Cardiac muscle cell (in vitro differentiated cells and primary cell): ENCODE data around the gene ARHGAP8. TPM values are rescaled to one million over a fixed set of nuclear protein-coding genes. Genes with fewer than 3 reads are reported as not detected.

Experiments
- DNase-seq, 2 donors: peaks; one replicate each; pipeline versions ENCODE4 v3.0.0 to v3.0.0-alpha.2; 2010 to 2017; ENCODE audit warnings: low read depth in 1 of 2, low spot score in 1 of 2
- H3K27ac ChIP-seq: fragments of 200-600 bp; sonication (generic); 2 replicates; pipeline ENCODE4 v1.5.1; 2016
- H3K27me3 ChIP-seq: fragments of 200-600 bp; sonication (generic); 2 replicates; pipeline ENCODE4 v1.6.0; 2016; ENCODE audit warnings: control low read depth
- H3K36me3 ChIP-seq: fragments of 200-600 bp; sonication (generic); 2 replicates; pipeline ENCODE4 v1.5.1; 2016; ENCODE audit warnings: control low read depth
- H3K4me1 ChIP-seq: fragments of 200-600 bp; sonication (generic); 2 replicates; pipeline ENCODE4 v1.8.1; 2017; ENCODE audit warnings: low read depth, mild to moderate bottlenecking, mixed run types
- H3K4me3 ChIP-seq: fragments of 200-600 bp; sonication (generic); 2 replicates; pipeline ENCODE4 v1.5.1; 2016; ENCODE audit warnings: mild to moderate bottlenecking
- H3K9me3 ChIP-seq: fragments of 200-600 bp; sonication (generic); 2 replicates; pipeline ENCODE4 v1.5.1; 2017; ENCODE audit warnings: low read depth, mild to moderate bottlenecking, control low read depth
- polyA plus RNA-seq: library from polyadenylated mRNA; unstranded; fragments of >200 nt; fragmentation: Nextera tagmentation; extraction: Ambion mirVana; gene quantifications from 2 replicates; pipeline ENCODE4 v1.2.1, GENCODE V29; 2016
- total RNA-seq: library from RNA; depleted of rRNA; stranded (reverse); fragments of >200 nt; gene quantifications from 2 replicates; pipeline ENCODE4 v1.2.3, GENCODE V29; 2016
- TF ChIP-seq, protein P1 (sequence below): IDR thresholded peaks from 2 replicates; pipeline ENCODE4 v1.5.1; 2012; ENCODE audit warnings: low read depth, mild to moderate bottlenecking, low read length

The ARHGAP8 gene
- 1.3 and 2.4 TPM in 2 replicates for total RNA-seq
- polyA plus RNA-seq = 1.2 and 12.7 TPM in 2 replicates

DNA sequence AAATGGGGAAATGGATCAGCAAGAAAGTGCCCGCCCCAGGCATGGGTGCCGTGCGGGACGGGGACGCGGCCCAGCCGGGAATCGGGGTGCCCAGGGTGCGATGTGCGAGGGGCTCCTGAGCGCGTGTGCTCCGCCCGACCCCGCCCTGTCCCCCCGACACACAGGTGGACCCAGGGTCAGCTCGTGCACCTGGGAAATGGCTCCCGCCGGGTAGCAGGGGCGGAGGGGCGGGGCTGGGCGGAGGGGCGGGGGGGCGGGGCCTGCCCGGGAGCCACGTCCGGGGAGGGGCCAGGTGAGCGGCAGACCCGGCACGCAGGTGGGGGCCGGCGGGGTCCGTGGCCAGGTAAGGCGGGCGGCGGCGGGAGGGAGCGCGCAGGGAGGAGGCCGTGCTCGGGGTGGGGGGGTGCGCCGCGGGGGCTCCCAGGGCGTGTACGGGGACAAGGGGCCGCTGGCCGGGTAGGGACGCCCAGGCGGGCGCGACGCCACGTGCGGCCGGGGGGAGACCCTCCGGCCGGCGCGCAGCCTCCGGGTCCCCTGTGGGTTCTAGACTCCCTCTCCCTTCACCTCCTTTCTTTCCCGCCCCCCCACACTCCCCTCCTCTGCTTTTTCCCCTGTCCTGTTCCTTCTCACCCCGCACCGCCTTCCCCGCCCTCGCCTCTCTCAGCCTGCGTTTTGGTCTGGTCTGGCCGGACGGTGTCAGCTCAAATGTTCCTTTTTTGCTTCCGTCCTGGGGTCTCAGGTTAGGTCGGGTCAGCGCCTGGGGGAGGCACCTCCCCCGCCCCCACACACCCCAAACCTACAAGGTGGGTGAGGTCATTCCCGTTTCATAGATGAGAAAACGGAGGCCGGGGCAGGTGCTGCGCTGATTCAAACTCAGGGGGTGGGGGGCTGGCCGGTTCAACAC, at the start of gene ARHGAP8:
TSS of gene ARHGAP8 (plus strand) at position 291 of the 904 bp plus-strand sequence. CDS start 33,953 bp downstream, outside the sequence.
- peaks cover 18% of the 10 kb centered on the region for H3K27me3 ChIP-seq
- H3K9me3 ChIP-seq = no peaks in the 10 kb centered on the region
- H3K4me1 ChIP-seq = no peaks in the 10 kb centered on the region
- H3K36me3 ChIP-seq = no peaks in the 10 kb centered on the region
- peak in 1 of 2 donors; percentile 15 for DNase-seq
- peak within 1 kb of the TSS; percentile 47 for H3K4me3 ChIP-seq
- no peak within 1 kb of the TSS for H3K27ac ChIP-seq
- TF ChIP-seq, protein P1, sequence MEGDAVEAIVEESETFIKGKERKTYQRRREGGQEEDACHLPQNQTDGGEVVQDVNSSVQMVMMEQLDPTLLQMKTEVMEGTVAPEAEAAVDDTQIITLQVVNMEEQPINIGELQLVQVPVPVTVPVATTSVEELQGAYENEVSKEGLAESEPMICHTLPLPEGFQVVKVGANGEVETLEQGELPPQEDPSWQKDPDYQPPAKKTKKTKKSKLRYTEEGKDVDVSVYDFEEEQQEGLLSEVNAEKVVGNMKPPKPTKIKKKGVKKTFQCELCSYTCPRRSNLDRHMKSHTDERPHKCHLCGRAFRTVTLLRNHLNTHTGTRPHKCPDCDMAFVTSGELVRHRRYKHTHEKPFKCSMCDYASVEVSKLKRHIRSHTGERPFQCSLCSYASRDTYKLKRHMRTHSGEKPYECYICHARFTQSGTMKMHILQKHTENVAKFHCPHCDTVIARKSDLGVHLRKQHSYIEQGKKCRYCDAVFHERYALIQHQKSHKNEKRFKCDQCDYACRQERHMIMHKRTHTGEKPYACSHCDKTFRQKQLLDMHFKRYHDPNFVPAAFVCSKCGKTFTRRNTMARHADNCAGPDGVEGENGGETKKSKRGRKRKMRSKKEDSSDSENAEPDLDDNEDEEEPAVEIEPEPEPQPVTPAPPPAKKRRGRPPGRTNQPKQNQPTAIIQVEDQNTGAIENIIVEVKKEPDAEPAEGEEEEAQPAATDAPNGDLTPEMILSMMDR = no peak

DNA sequence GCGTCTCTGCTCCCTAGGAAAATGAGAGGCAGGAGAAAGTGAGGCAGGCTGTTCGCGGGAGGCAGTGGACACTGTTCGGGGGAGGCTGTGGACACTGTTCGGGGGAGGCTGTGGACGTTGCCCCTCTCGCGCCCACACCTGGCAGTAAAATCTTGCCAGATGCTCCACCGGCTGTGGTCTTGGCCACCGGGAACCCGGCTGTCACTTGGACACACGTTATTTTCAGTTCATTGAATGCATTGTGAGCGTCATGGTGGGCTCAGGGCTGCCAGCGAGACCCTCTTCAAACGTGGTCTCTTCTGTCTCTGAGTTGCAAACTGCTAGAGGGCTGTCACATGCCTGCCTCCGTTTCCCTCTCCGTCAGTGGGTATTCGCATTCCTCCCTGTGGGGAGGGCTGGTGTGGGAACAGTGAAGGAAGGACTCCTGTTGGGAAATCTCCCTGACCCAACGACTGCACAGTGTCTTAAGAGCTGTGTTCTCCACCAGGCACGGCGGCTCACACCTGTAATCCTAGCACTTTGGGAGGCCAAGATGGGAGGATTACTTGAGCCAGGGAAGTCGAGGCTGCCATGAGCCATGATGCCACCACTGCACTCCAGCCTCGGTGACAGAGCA, 49.0 kb upstream of the ARHGAP8 start:
- no peak for DNase-seq
- peak overlapping the region; percentile 20 for H3K27ac ChIP-seq
- H3K4me1 ChIP-seq = peaks cover 17% of the 10 kb centered on the region
- peak overlapping the region; percentile 87 for H3K4me3 ChIP-seq
- no peaks in the 10 kb centered on the region for H3K9me3 ChIP-seq
- H3K36me3 ChIP-seq = no peaks in the 10 kb centered on the region
- TF ChIP-seq, protein P1 = no peak
- H3K27me3 ChIP-seq = no peaks in the 10 kb centered on the region

DNA sequence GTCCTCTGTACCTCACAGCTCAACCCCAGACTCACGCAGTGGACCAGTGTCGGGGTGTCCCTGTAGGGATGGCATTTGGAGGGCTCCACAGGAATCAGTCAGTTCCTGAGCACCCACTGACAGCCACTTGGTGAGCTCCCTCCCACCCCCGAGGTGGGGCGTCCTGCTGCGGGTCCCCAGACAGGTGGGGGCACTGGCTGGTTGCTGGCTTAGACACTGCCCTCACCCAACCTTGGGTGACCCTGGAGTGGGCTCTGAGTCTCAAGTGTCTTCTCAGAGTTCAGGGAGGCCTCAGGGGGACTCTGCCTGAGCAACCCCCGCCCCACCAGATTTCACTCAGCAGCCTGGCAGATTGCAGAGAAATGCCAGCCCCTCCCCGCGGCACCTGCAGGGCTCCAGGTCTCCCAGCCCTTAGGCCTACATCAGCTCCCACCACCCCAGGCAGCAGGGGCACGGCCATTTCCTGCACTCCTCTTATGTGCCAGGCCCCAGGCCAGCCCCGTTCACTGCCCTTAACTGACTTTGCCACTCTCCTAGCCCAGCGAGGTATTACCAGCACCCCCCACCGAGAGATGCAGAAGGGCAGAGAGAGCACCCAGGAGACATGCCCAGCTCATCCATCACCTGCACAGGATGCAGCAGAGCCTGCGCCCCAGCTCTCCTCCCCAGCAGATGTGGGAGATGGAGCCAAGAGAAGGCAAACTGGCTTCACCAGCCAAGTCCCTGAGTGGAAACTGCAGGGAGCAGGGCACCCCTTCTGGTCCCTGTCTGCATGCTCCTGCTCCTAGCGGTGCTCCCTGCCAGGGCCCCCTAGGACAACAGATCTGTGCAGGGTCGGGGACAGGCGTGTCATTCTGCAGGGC, 48.0 kb upstream of the ARHGAP8 start:
- Histone ChIP-seq H3K9me3 (no peaks in the 10 kb centered on the region), H3K36me3 (no peaks in the 10 kb centered on the region), H3K27me3 (no peaks in the 10 kb centered on the region), H3K4me1 (peaks cover 7% of the 10 kb centered on the region), H3K4me3 (no peak overlapping the region), H3K27ac (no peak overlapping the region)
- no peak for DNase-seq
- TF ChIP-seq, protein P1 = no peak

- no peak for DNase-seq
- H3K9me3 ChIP-seq = no peaks in the 10 kb centered on the region
- H3K27ac ChIP-seq = no peak overlapping the region
- H3K27me3 ChIP-seq = no peaks in the 10 kb centered on the region
- no peaks in the 10 kb centered on the region for H3K36me3 ChIP-seq
- no peak overlapping the region for H3K4me3 ChIP-seq
- TF ChIP-seq, protein P1 = no peak
- H3K4me1 ChIP-seq = peaks cover 7% of the 10 kb centered on the region
These were observed 47.4 kb upstream of the ARHGAP8 start for GRCh38 chr22:44705022-44705297.

- H3K27ac ChIP-seq = no peak overlapping the region
- H3K4me3 ChIP-seq = no peak overlapping the region
- TF ChIP-seq, protein P1 = no peak
- peaks cover 13% of the 10 kb centered on the region for H3K4me1 ChIP-seq
- H3K36me3 ChIP-seq = no peaks in the 10 kb centered on the region
- H3K9me3 ChIP-seq = no peaks in the 10 kb centered on the region
- no peak for DNase-seq
- H3K27me3 ChIP-seq = no peaks in the 10 kb centered on the region
These were observed 45.9 kb upstream of the ARHGAP8 start for GRCh38 chr22:44706488-44706887.
